H1 (cell line): Measurements from ENCODE around the gene CNOT1. TPM values are rescaled to one million over a fixed set of nuclear protein-coding genes. Genes with fewer than 3 reads are reported as not detected.

Experiments
- HDAC2 ChIP-seq, 2 experiments: fragments of 300-600 bp in 1 of 2; sonication (generic) in 1 of 2; IDR thresholded peaks; 2 replicates each; pipeline ENCODE4 v1.6.1; 2011 to 2012; ENCODE audit warnings: low read depth in 2 of 2, low read length in 2 of 2, mild to moderate bottlenecking in 2 of 2, moderate library complexity in 2 of 2, borderline replicate concordance in 1 of 2, inconsistent platforms in 1 of 2
- TAF1 ChIP-seq: IDR thresholded peaks from 2 replicates; pipeline ENCODE4 v1.6.1; 2011; ENCODE audit warnings: mild to moderate bottlenecking, low read depth, low read length
- TBP ChIP-seq: IDR thresholded peaks from 2 replicates; pipeline ENCODE4 v1.6.1; 2011; ENCODE audit warnings: low read depth, low read length, improper control_type of control experiment
- polyA plus RNA-seq, 7 experiments: library from polyadenylated mRNA; depleted of rRNA in 3 of 7; stranded (reverse) in 5 of 7; unstranded in 2 of 7; fragments of >200 nt in 5 of 7; fragments of 200-250 nt in 2 of 7; gene quantifications; 1 replicate in 5 of 7; 2 replicates in 1 of 7; 4 replicates in 1 of 7; pipeline versions ENCODE4 v1.2.1 to v1.2.3, GENCODE V29; 2011 to 2013; ENCODE audit warnings: missing spikeins in 2 of 7, mixed read lengths in 2 of 7
- total RNA-seq: library from RNA; stranded (reverse); fragmentation: NEBNext Ultra II Directional; extraction: Animal tissue kit (Norgen Biotek cat#: 25700); gene quantifications from 2 replicates; pipeline ENCODE4 v1.2.1, GENCODE V29; 2021

The CNOT1 gene
- total and polyA plus RNA-seq, 2 of the 8 experiments (the other 6 are each of a cell fraction or from before 2014, with no cell fraction given) = 306 to 319 TPM

GRCh38 chr16:58499615-58500351, 129.8 kb downstream of the CNOT1 start, which contains the start of gene NDRG4 (continued):
- TF ChIP-seq TAF1 (no peak), HDAC2 (IDR thresholded peaks at IDR 0.05; ENCODE audit: borderline replicate concordance in 1 of 2, low read depth in 2 of 2, low read length in 2 of 2) (no peak), TBP (peak; percentile 67; the same call in 1 of the 2 replicates)
